H9 (cell line): ENCODE data around the gene CLIC3. TPM values are rescaled to one million over a fixed set of nuclear protein-coding genes. Genes with fewer than 3 reads are reported as not detected.
A peak's percentile ranks its signal among the peaks of the same experiment; 100 is the strongest.

Experiments
- DNase-seq: peaks from one replicate; pipeline ENCODE4 v3.0.0-alpha.2; 2017
- H2AFZ ChIP-seq: one replicate; pipeline ENCODE4 v1.6.1; 2013; ENCODE audit warnings: mild to moderate bottlenecking, low read length, control low read depth, moderate library complexity
- H2AK5ac ChIP-seq: 2 replicates; pipeline ENCODE4 v1.6.1; 2013; ENCODE audit warnings: low read length, control low read depth, mixed read lengths; ENCODE audit not compliant: insufficient read length
- H2BK120ac ChIP-seq: one replicate; pipeline ENCODE4 v1.6.1; 2013; ENCODE audit warnings: low read depth, mild to moderate bottlenecking, low read length, control low read depth, inconsistent platforms; ENCODE audit not compliant: poor library complexity, severe bottlenecking
- H2BK12ac ChIP-seq: 2 replicates; pipeline ENCODE4 v1.6.1; 2013; ENCODE audit warnings: low read length, control low read depth, mixed read lengths, low read depth; ENCODE audit not compliant: insufficient read length
- H2BK15ac ChIP-seq: 2 replicates; pipeline ENCODE4 v1.6.1; 2013; ENCODE audit warnings: low read depth, low read length, control low read depth
- H2BK20ac ChIP-seq: one replicate; pipeline ENCODE4 v1.6.1; 2013; ENCODE audit warnings: low read depth, mild to moderate bottlenecking, low read length, control low read depth, inconsistent platforms; ENCODE audit not compliant: poor library complexity, severe bottlenecking
- H2BK5ac ChIP-seq: 2 replicates; pipeline ENCODE4 v1.6.1; 2013; ENCODE audit warnings: low read length, control low read depth, mixed read lengths; ENCODE audit not compliant: insufficient read length
- H3K14ac ChIP-seq: 2 replicates; pipeline ENCODE4 v1.6.1; 2013; ENCODE audit warnings: low read length, control low read depth; ENCODE audit not compliant: insufficient read depth
- H3K18ac ChIP-seq: 2 replicates; pipeline ENCODE4 v1.6.1; 2013; ENCODE audit warnings: low read depth, mild to moderate bottlenecking, mixed read lengths, low read length, control low read depth; ENCODE audit not compliant: insufficient read length
- H3K23ac ChIP-seq: 2 replicates; pipeline ENCODE4 v1.6.1; 2013; ENCODE audit warnings: low read length, control low read depth, mixed read lengths, low read depth; ENCODE audit not compliant: insufficient read length
- H3K23me2 ChIP-seq: 2 replicates; pipeline ENCODE4 v1.6.1; 2013; ENCODE audit warnings: low read depth, mild to moderate bottlenecking, mixed read lengths, low read length, control low read depth; ENCODE audit not compliant: insufficient read length, poor library complexity, severe bottlenecking
- H3K27ac ChIP-seq: 2 replicates; pipeline ENCODE4 v1.5.1; 2013; ENCODE audit warnings: low read length, control low read depth, mixed read lengths, low read depth; ENCODE audit not compliant: insufficient read length
- H3K27me3 ChIP-seq: 2 replicates; pipeline ENCODE4 v1.6.1; 2013; ENCODE audit warnings: low read length, control low read depth, inconsistent platforms; ENCODE audit not compliant: insufficient read depth
- H3K4ac ChIP-seq: 2 replicates; pipeline ENCODE4 v1.6.1; 2013; ENCODE audit warnings: low read depth, mild to moderate bottlenecking, control low read depth, inconsistent platforms, low read length, moderate library complexity
- H3K4me1 ChIP-seq: 2 replicates; pipeline ENCODE4 v1.6.1; 2013; ENCODE audit warnings: low read length, control low read depth, inconsistent platforms; ENCODE audit not compliant: insufficient read depth
- H3K4me2 ChIP-seq: 2 replicates; pipeline ENCODE4 v1.6.1; 2013; ENCODE audit warnings: low read length, control low read depth, mixed read lengths; ENCODE audit not compliant: insufficient read length, insufficient read depth
- H3K56ac ChIP-seq: 2 replicates; pipeline ENCODE4 v1.6.1; 2013; ENCODE audit warnings: low read depth, mild to moderate bottlenecking, mixed read lengths, low read length, control low read depth; ENCODE audit not compliant: insufficient read length
- H3K79me1 ChIP-seq: 2 replicates; pipeline ENCODE4 v1.6.1; 2013; ENCODE audit warnings: low read depth, mild to moderate bottlenecking, moderate library complexity, low read length, control low read depth, inconsistent platforms; ENCODE audit not compliant: insufficient read depth, poor library complexity, severe bottlenecking
- H3K79me2 ChIP-seq: 2 replicates; pipeline ENCODE4 v1.6.1; 2013; ENCODE audit warnings: low read length, control low read depth, inconsistent platforms; ENCODE audit not compliant: insufficient read depth
- H3K9ac ChIP-seq: 2 replicates; pipeline ENCODE4 v1.6.1; 2013; ENCODE audit warnings: low read length, control low read depth, mixed read lengths; ENCODE audit not compliant: insufficient read length; ENCODE audit errors: extremely low read depth
- H3K9me3 ChIP-seq: one replicate; pipeline ENCODE4 v1.6.1; 2013; ENCODE audit warnings: low read depth, low read length, inconsistent platforms; ENCODE audit not compliant: control insufficient read depth
- H3T11ph ChIP-seq: one replicate; pipeline ENCODE4 v1.6.1; 2013; ENCODE audit warnings: mild to moderate bottlenecking, low read length, control low read depth, inconsistent platforms
- H4K20me1 ChIP-seq: one replicate; pipeline ENCODE4 v1.6.1; 2013; ENCODE audit not compliant: control insufficient read depth, insufficient read length, insufficient read depth
- H4K5ac ChIP-seq: 2 replicates; pipeline ENCODE4 v1.6.1; 2013; ENCODE audit warnings: low read depth, mild to moderate bottlenecking, mixed read lengths, low read length, control low read depth; ENCODE audit not compliant: insufficient read length
- H4K8ac ChIP-seq: replicated peaks from 2 replicates; pipeline ENCODE4 v1.6.1; 2013; ENCODE audit warnings: low read length, control low read depth, mixed read lengths, low read depth; ENCODE audit not compliant: insufficient read length
- H4K91ac ChIP-seq: 2 replicates; pipeline ENCODE4 v1.6.1; 2013; ENCODE audit warnings: low read depth, mild to moderate bottlenecking, moderate library complexity, mixed read lengths, low read length, control low read depth; ENCODE audit not compliant: insufficient read length
- H3K27ac Mint-ChIP-seq, 3 experiments: 2 replicates in 2 of 3; 3 replicates in 1 of 3; pipeline ENCODE4 v1.8.0; 2020 to 2021; ENCODE audit warnings: mixed read lengths in 3 of 3, mild to moderate bottlenecking in 1 of 3, moderate library complexity in 1 of 3
- H3K27me3 Mint-ChIP-seq: 2 replicates; pipeline ENCODE4 v1.8.0; 2021; ENCODE audit warnings: low read depth, mild to moderate bottlenecking, moderate library complexity, mixed read lengths
- H3K36me3 Mint-ChIP-seq, 3 experiments: 2 replicates in 2 of 3; 3 replicates in 1 of 3; pipeline ENCODE4 v1.8.0; 2020 to 2021; ENCODE audit warnings: low read depth in 3 of 3, mixed read lengths in 3 of 3; ENCODE audit not compliant: insufficient read depth in 1 of 3
- H3K4me1 Mint-ChIP-seq, 2 experiments: 2 replicates each; pipeline ENCODE4 v1.8.0; 2020; ENCODE audit warnings: mixed read lengths in 2 of 2
- H3K4me3 Mint-ChIP-seq, 2 experiments: 2 replicates in 1 of 2; 3 replicates in 1 of 2; pipeline ENCODE4 v1.8.0; 2020 to 2021; ENCODE audit warnings: mild to moderate bottlenecking in 2 of 2, mixed read lengths in 2 of 2, moderate library complexity in 1 of 2
- H3K9me3 Mint-ChIP-seq, 2 experiments: 2 replicates in 1 of 2; 3 replicates in 1 of 2; pipeline ENCODE4 v1.8.0; 2020; ENCODE audit warnings: mild to moderate bottlenecking in 2 of 2, mixed read lengths in 2 of 2, moderate library complexity in 1 of 2
- WGBS: extraction: QIAGEN DNeasy Blood & Tissue Kit; methylation state at CpG from one replicate; pipeline ENCODE4 v1.1.7; 2013; ENCODE audit warnings: missing lambda C conversion rate, low lambda C conversion rate, mixed read lengths; ENCODE audit not compliant: insufficient read length; ENCODE audit errors: extremely low coverage; 5-methylcytosine and 5-hydroxymethylcytosine counted together
- total RNA-seq: library from RNA; stranded (reverse); gene quantifications from 2 replicates; pipeline ENCODE4 v1.2.1, GENCODE V29; 2021
- TF ChIP-seq, protein P1 (sequence below): fragments of 200-600 bp; sonication (generic); conservative IDR thresholded peaks from 3 replicates; pipeline ENCODE4 v1.8.0; 2021; ENCODE audit warnings: antibody characterized with exemption, mild to moderate bottlenecking

CLIC3 gene
- total RNA-seq, 1 experiment from 2014 or later: 0.31 TPM

DNA sequence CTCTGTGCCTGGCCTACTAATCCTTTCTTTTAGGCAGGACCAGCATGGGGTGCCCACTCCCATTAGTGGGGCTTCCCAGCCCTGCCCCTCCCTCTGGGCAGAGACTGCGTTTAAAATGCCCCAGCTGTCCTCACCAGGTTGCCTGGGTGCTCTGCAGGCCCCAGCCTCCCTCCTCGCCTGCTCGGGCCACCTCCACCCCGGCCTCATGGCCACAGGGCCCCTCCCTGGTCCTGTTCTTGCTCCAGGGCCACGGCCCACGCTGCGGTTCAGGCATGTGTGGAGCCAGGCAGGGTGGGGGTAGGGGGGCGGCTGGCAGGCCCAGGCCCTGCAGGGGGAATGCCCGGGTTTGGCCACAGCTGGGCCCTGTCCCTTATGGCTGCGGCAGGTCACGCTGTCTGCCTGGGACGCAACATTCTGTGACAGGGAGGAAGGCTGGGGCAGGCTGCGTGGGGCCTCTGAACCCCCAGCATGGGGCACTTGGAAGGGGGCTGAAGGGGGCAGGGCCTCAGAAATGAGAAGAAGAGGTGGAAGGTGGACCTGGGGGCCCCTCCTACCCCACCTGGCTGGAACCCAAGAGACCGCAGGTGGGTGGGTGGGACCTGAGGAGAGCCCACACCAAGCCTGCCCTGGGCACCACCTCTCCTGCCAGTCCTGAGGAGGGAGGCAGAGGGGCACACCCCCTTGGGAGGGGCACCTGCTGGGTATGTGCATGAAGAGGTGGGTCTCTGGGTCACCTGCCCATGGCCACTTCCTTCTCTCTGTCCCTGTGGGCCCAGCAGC lies 44.6 kb downstream of the CLIC3 start, which contains the start of gene LCN12:
Gene LCN12, plus strand, starts transcription at position 733 of the 780 bp plus-strand sequence. CDS start 55 bp downstream, outside the sequence.
- no peak within 1 kb of the TSS for H2BK5ac ChIP-seq
- WGBS: no CpG with 5 or more reads among the region's 14 CpGs
- H3K27me3 Mint-ChIP-seq: 0 out of 2 replicates have a peak, but pooled peaks cover 3% of the 10 kb centered on the region
- H4K8ac ChIP-seq: no peak within 1 kb of the TSS
- H3K79me1 ChIP-seq: no peaks in the 10 kb centered on the region
- H3K27ac ChIP-seq: no peak within 1 kb of the TSS
- H3T11ph ChIP-seq: no peak within 1 kb of the TSS
- DNase-seq: no peak
- H3K56ac ChIP-seq: no peak within 1 kb of the TSS
- no peak within 1 kb of the TSS for H3K4ac ChIP-seq
- no peak within 1 kb of the TSS for H4K5ac ChIP-seq
- H2AK5ac ChIP-seq: no peak within 1 kb of the TSS
- no peaks in the 10 kb centered on the region for H4K20me1 ChIP-seq
- peak within 1 kb of the TSS in 1 of 2 experiments; percentile 35; a peak in 1 of 5 replicates for H3K4me3 Mint-ChIP-seq
- no peaks in the 10 kb centered on the region for H3K4me1 ChIP-seq
- peaks cover 4 to 5% of the 10 kb centered on the region in 2 experiments; a peak in 4 of 5 replicates for H3K9me3 Mint-ChIP-seq
- no peak within 1 kb of the TSS for H2BK12ac ChIP-seq
- H2BK20ac ChIP-seq: no peak within 1 kb of the TSS
- H3K27me3 ChIP-seq: no peaks in the 10 kb centered on the region
- H3K27ac Mint-ChIP-seq: peak within 1 kb of the TSS in 1 of 3 experiments; percentile 90; a peak in 1 of 7 replicates
- no peak within 1 kb of the TSS for H2BK120ac ChIP-seq
- TF ChIP-seq, protein P1, sequence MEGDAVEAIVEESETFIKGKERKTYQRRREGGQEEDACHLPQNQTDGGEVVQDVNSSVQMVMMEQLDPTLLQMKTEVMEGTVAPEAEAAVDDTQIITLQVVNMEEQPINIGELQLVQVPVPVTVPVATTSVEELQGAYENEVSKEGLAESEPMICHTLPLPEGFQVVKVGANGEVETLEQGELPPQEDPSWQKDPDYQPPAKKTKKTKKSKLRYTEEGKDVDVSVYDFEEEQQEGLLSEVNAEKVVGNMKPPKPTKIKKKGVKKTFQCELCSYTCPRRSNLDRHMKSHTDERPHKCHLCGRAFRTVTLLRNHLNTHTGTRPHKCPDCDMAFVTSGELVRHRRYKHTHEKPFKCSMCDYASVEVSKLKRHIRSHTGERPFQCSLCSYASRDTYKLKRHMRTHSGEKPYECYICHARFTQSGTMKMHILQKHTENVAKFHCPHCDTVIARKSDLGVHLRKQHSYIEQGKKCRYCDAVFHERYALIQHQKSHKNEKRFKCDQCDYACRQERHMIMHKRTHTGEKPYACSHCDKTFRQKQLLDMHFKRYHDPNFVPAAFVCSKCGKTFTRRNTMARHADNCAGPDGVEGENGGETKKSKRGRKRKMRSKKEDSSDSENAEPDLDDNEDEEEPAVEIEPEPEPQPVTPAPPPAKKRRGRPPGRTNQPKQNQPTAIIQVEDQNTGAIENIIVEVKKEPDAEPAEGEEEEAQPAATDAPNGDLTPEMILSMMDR: no peak
- H3K9ac ChIP-seq: no peak within 1 kb of the TSS
- no peak within 1 kb of the TSS for H2BK15ac ChIP-seq
- H3K18ac ChIP-seq: no peak within 1 kb of the TSS
- H3K36me3 Mint-ChIP-seq: no peaks in the 10 kb centered on the region; a peak in 1 of 7 replicates
- no peaks in the 10 kb centered on the region for H3K9me3 ChIP-seq
- H3K23me2 ChIP-seq: peaks cover 5% of the 10 kb centered on the region
- peaks cover 8 to 12% of the 10 kb centered on the region in 2 experiments for H3K4me1 Mint-ChIP-seq
- H4K91ac ChIP-seq: no peak within 1 kb of the TSS
- no peaks in the 10 kb centered on the region for H3K79me2 ChIP-seq
- H3K23ac ChIP-seq: no peak within 1 kb of the TSS
- no peak within 1 kb of the TSS for H3K14ac ChIP-seq
- no peak within 1 kb of the TSS for H3K4me2 ChIP-seq
- H2AFZ ChIP-seq: no peak within 1 kb of the TSS
